HEK293 (cell line): Measurements from ENCODE around the gene SF3B5.

ENCODE experiments used
- ATF2 ChIP-seq: fragments of 450-650 bp; formaldehyde crosslinking; IDR thresholded peaks from 2 replicates; pipeline ENCODE4 v1.5.1; 2016; ENCODE audit warnings: missing biosample characterization, missing genetic modification characterization, low read depth
- CTCF ChIP-seq: fragments of 450-650 bp; formaldehyde crosslinking; IDR thresholded peaks from 2 replicates; pipeline ENCODE4 v1.5.1; 2016; ENCODE audit warnings: missing biosample characterization, missing genetic modification characterization
- KLF16 ChIP-seq: fragments of 450-650 bp; formaldehyde crosslinking; IDR thresholded peaks from 2 replicates; pipeline ENCODE4 v1.5.1; 2017; ENCODE audit warnings: missing biosample characterization, missing genetic modification characterization
- REST ChIP-seq: fragments of 450-650 bp; formaldehyde crosslinking; IDR thresholded peaks from 2 replicates; pipeline ENCODE4 v1.5.1; 2016; ENCODE audit warnings: missing biosample characterization, missing genetic modification characterization
- ZBTB44 ChIP-seq: fragments of 450-650 bp; IDR thresholded peaks from 2 replicates; pipeline ENCODE4 v1.5.1; 2018; ENCODE audit warnings: missing biosample characterization, mild to moderate bottlenecking, missing genetic modification characterization
- ZBTB8A ChIP-seq: fragments of 450-650 bp; formaldehyde crosslinking; IDR thresholded peaks from 2 replicates; pipeline ENCODE4 v1.5.1; 2016; ENCODE audit warnings: missing biosample characterization, missing genetic modification characterization
- ZNF148 ChIP-seq: fragments of 450-650 bp; formaldehyde crosslinking; IDR thresholded peaks from 2 replicates; pipeline ENCODE4 v1.5.0; 2017; ENCODE audit warnings: missing biosample characterization, missing genetic modification characterization, borderline replicate concordance
- ZNF175 ChIP-seq: fragments of 450-650 bp; formaldehyde crosslinking; IDR thresholded peaks from 2 replicates; pipeline ENCODE4 v1.5.1; 2016; ENCODE audit warnings: missing biosample characterization, missing genetic modification characterization
- ZNF280D ChIP-seq: fragments of 450-650 bp; formaldehyde crosslinking; IDR thresholded peaks from 2 replicates; pipeline ENCODE4 v1.5.1; 2016; ENCODE audit warnings: missing biosample characterization, missing genetic modification characterization
- ZNF514 ChIP-seq: fragments of 450-650 bp; formaldehyde crosslinking; IDR thresholded peaks from 2 replicates; pipeline ENCODE4 v1.5.1; 2016; ENCODE audit warnings: missing biosample characterization, missing genetic modification characterization
- ZNF791 ChIP-seq: fragments of 450-650 bp; formaldehyde crosslinking; IDR thresholded peaks from 2 replicates; pipeline ENCODE4 v1.5.1; 2016; ENCODE audit warnings: missing biosample characterization, missing genetic modification characterization

- TF ChIP-seq CTCF (tag by site-specific recombination) (no peak), ATF2 (tag by site-specific recombination) (no peak), ZBTB44 (tag by site-specific recombination) (no peak), ZNF175 (tag by site-specific recombination) (no peak), ZNF514 (no peak), ZBTB8A (tag by site-specific recombination) (no peak), REST (tag by site-specific recombination) (no peak), ZNF280D (no peak), ZNF148 (tag by site-specific recombination) (no peak), KLF16 (no peak), ZNF791 (tag by site-specific recombination) (no peak)
Observed at GRCh38 chr6:144098993-144099392, 3.6 kb upstream of the SF3B5 start.
